GM19025 (cell line): ENCODE measurements around the gene RASL12.
"Not testable (repeated sequence)": the region's sequence is repeated elsewhere in the genome, so short reads cannot be mapped to it uniquely, and the experiment has no call there.

ENCODE experiments used
- ATAC-seq: cut with Tn5 transposase; IDR thresholded peaks from one replicate; pipeline ENCODE4 v1.9.1; 2021; ENCODE audit warnings: mild to moderate bottlenecking, low read depth, moderate library complexity; ENCODE audit not compliant: unreplicated experiment

The RASL12 gene

GRCh38 chr15:65067645-65068402 lies at the start of gene RASL12:
TSS of gene RASL12 (minus strand) at chr15:65067991. CDS start at chr15:65067835, 156 bp downstream.
- no peak for ATAC-seq

GRCh38 chr15:65115542-65115941 lies 47.8 kb upstream of the RASL12 start:
- no peak for ATAC-seq

- no peak for ATAC-seq
Measured at GRCh38 chr15:65115086-65115485, 47.3 kb upstream of the RASL12 start, which contains the start of gene UBAP1L. TSS of gene UBAP1L (minus strand) at chr15:65115200. CDS start at chr15:65106215, 8,985 bp downstream.

GRCh38 chr15:65110676-65111292 lies 43.0 kb upstream of the RASL12 start:
- ATAC-seq = no peak

DNA sequence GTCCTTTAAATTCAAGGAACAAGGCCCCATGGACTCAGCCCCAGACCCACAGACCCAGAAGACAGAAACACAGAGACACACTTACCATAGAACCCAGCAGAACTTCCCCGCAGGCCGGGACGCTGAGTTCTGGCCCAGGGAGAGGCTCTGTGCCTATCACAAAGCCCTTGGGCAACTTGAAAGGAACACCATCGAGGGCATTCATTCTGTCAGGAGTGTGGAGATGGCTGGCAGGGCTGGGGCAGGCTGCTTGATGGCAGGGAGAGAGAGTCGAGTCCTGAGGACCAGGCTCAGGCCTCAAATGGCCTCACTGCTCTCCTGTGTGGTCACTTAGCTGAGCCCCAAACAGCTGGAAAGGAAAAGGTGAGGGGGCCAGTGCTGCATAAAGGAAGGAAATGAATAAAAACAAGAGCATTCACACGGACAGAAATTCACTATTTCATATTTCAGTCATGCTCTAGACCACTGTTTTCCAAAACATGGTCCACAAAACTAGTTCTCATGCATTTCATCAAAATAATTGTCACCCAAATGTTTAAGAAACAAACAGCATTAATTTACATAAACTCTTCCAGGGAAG lies 38.3 kb upstream of the RASL12 start:
- no peak for ATAC-seq

GRCh38 chr15:65105038-65105437 lies 37.2 kb upstream of the RASL12 start:
- ATAC-seq = no peak

GRCh38 chr15:65102912-65103311 lies 35.1 kb upstream of the RASL12 start:
- no peak for ATAC-seq

DNA sequence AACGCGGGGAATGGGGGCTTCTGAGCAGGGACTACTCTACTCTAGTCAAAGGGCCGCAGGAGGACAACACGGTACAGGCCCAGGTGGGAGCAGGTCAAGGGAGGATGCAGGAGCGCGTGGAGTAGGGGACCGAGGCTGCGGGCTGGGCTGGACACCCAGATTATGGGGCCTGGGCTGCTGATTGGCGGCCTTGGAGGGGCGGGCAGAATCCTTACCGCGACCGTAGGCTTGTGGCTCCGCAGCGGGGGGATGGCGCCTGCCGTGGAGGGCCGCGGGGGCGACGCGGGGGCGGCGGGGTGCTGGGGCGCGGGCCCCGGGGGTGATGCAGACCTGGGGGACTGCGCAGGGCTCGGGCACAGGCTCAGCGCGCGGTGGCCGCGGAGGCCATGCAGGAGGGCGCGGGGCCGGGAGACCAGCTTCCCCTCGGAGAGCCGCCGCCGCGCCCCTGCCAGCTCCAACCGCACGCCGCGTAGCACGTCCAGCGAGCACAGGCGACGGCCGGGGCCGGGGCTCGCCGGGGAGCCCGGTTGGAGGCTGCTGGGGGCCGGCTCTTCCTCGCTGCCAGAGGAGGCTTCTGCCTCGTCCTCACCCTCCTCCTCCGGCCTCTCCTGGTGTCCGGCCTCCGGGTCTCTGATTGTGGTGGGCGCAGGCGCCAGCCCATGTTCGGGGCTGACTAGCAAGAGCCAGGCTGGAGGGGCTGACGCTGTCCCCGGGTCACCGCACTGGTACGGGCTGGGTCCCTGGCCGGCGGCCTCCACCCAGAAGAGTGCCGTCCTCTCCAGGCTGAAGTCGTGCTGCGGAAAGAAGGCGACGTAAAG lies 34.3 kb upstream of the RASL12 start:
- ATAC-seq = no peak

DNA sequence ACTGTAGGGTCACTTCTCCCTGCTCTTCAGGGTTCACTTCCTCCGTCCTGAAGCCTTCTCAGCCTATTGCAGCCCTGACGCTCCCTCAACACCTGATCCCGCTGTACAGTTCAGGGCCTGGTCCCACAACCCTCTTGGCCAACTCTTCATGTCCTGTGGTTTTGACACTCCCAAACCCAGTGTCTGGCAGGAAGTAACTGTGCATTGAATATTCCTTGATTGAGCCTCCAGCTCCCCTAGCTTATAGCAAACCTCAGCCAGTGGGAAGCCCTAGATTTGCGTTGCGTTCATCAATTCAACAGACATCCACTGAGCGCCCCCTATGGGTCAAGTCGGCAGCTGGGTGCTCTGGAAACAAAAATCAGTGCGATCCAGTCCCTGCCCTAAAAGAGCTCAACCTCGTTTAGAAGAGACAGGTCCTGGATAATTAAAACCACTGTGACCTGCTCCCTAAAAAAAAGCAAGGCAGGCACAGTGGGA lies 33.7 kb upstream of the RASL12 start:
- ATAC-seq = no peak

DNA sequence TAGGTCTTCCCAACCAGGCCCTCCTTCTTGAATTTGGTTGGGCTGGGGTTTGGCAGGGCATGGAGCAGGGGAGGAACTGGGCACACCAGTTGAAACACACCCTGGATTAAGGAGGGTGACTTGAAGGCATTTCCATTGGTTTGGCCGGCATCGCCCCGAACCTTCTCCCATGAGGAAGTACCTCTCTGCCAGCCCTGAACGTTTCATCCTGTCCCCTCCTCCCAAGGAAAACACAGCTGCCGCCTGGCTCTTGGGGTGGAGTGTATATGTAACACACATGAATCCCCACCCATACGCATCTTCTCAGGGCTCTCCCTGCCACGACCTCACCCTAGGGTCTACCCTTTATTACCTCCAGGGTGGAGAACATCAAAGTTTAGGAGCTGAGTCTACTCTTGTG lies 32.7 kb upstream of the RASL12 start:
- ATAC-seq = no peak

- not testable (repeated sequence) for ATAC-seq
Measured at GRCh38 chr15:65099801-65100200, 32.0 kb upstream of the RASL12 start.

GRCh38 chr15:65099336-65099735 lies 31.5 kb upstream of the RASL12 start:
- ATAC-seq = no peak

DNA sequence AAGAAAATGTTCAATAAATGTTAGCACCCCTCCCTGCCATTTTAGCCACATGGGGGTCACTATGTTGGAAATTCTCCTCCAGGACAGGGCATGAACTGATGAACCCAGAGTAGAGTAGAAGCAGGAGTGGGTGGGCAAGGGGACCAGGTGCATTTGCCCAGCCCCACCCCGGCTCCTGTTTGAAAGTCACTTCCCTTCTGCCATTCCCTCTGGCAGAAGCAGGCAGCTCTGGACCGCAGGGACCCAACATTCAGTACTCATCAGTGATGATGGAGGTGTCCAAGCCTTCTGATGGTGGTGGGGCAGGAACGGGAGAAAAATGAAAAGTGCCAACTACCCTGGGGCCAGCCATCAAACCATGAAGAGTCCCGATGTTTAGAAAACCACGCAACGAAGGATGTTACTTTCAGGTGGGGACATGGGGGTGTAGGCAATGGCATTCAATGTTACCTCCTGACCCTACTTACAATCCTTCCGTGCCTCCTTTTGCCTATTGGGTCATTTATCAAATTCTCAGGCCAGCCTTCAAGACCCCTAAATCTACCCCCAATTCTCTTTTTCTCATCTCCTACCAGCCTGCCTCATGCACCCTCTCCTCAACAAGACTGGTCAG lies 30.0 kb upstream of the RASL12 start:
- ATAC-seq = no peak

GRCh38 chr15:65096481-65097385 lies 28.9 kb upstream of the RASL12 start:
- no peak for ATAC-seq

DNA sequence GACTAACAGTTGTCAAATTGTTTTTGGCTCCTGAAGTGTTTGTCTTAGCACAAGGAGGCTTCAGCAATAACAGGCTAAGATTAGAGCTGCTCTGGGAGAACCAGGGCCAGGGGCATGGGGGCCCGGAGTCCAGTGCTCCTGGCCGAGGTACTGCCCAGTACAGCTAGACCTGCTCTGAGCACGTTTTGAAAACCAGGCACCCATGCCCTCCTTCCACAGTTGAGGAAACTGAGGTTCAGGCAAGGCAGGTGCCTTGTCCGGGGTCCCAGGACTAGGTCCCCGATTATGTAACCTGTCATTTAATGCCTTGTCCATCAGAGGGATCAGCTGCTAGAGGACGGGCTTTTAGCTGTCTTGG lies 27.9 kb upstream of the RASL12 start:
- ATAC-seq = no peak

DNA sequence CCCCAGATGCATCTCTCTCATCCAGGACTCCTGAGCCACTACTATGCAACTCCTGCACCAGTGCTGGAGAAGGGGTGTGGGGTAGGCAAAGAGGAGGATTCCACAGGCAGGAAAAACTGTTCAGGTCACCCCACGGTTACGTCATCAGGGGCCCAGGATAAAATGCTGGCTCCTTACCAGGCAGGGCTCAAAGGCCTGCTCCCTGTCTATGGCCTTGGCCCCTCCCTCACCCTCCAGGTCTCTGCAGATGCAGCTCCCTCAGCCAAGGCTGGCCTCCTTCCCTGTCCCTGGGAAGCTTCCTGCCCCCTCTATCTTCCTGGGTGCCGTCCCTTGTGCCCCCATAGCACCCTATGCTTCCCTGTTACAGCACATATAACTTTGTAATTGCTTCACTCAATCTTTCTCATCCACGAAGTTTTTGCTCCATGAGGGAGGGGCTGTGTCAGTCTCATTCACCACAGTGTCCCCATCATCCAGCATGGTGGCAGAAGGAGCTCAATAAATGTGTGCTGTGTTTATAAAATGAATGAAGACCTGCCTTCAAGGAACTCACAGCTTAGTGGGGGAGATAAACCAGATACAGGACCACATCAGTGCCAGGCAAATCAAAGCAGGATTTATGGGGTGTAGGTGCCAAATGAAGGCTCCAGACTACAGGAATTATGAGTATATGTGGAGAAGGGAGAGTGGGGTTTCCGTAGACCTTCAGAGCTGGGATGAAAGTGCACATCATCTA lies 27.4 kb upstream of the RASL12 start:
- ATAC-seq = no peak

- ATAC-seq = no peak
Measured at GRCh38 chr15:65094294-65094995, 26.7 kb upstream of the RASL12 start.

GRCh38 chr15:65093793-65094170 lies 26.0 kb upstream of the RASL12 start:
- not testable (repeated sequence) for ATAC-seq
